ENCODE measurements around the gene ANXA3.
"Not testable (repeated sequence)": the region's sequence is repeated elsewhere in the genome, so short reads cannot be mapped to it uniquely, and the experiment has no call there.

ANXA3 gene

DNA sequence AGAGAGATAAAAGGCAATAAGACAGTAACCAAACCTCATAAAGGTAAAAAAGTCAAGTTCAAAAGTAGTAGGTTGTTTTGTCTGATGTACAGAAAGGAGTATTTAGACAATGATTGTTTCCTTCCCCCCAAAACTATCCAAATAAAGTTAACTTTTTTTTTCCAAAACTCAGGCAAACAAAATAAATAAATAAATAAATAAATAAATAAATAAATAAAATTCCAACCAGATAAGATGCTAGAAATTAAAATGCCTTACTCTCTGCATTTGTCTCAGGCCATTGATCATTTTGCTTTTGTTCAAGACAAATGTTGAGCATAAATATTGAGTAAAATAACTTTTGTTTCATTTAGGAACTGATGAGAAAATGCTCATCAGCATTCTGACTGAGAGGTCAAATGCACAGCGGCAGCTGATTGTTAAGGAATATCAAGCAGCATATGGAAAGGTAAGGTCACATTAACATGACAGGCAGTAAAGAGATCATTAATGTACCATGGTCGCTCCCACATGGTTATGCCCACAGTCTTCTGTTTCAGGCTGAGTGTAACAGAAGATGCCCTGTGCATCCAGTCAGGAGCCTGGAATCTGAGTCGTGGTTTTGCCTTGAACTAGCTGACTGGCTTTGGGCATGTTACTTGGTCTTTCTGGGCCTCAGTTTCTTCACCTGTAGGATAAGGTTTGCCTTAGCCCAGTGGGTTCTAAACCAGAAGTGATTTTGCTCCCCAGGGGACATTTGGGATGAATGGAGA, 27.3 kb downstream of the ANXA3 start:
- FAIRE-seq, result no peak

DNA sequence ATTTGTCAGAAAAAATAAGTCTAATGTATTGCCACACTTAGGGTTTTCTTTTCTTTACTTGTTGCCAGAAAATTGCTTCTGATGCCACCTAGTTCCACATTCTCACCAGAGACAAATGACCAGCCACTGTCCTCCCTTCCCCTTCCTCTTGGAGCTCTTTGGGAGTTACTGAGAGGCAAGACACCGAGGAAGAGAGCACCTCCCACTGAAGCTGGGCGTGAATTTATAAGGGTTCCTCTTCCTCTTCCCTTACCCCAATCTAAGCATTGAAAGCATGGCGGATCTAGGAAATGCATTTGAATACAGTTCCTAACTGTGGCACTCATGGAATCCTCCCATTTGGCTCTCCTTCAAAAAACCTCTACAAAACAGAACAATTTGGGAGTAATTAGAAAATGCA, 30.0 kb downstream of the ANXA3 start:
- FAIRE-seq, result no peak

DNA sequence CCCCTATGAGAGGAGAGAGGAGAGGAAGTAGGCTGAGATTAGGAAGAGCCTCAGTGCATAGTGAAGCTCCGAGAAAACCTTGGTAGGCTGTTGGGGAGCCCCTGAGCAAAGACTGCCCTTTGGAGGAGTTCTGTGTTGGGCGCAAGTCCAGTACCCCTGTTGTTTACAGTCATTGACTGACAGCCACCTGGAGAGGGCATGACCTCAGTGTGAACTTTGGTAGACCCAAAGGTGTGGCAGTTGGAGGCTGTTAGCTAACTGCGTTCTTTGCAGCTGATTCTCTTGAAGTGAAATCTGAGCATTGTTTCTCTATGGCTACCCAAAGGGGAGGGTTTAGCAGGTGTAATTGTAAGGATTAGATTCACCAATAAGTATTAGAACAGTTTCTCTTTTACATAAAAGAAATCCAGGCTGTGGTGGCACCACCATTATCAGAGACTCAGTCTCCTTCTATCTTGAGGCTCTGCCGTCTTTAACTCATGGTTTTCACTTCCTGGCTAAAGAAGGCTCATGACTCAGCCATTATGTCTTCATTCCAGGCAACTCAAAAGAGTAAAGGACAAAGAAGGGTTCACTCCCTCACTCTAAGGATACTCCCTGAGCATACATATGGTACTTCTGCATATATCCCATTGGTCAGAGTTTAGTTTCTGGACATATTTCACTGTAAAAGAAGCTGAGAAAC, 33.4 kb downstream of the ANXA3 start:
- no peak for FAIRE-seq

DNA sequence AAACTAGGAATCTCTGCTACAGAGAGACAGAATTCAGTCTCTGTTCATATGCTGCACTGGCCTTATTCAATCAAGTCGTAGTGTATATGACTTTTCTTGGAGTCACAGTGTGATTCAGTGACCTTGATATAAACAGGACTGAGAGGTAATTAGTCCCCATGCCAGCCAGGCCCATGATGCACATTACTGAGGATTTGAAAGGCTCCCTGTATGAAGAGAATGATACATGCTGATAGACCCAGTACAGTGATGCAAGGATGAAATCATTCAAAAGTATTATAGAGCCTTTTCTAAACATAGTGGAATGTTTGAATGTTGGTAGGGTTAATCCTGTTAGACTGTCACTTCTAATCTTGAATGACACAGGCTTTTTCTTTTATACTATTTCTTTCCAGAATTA, 34.1 kb downstream of the ANXA3 start:
- FAIRE-seq, result no peak

DNA sequence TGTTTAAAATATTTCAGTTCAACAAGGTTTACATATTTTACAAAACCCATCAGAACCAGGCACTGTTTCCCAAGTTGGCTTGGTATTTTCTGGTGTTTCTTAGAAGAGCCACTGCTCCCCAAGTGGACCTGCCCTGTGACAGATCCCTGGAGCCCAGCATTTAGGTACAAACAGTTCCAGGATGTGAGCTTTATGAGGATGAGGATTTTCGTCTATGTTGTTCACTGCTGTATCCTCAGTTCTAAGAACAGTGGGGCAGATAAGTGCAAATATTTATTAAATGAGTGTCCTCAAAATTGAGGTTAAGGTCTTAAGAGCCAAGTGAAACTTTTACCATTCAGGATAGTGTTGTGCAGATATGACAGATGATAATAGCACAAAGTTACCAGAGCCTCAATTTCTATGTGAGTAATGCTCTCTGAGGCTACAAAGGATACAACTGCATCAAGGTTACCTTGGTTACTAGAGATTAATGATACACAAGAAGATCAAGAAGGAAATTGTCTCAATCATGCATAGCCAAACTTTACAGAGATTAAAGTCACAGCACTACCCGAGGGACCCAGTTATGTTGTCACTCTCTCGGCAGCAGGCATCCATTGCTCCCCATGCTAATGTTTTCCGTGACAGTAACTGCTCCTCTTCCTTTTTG, 37.5 kb downstream of the ANXA3 start:
- no peak for FAIRE-seq

DNA sequence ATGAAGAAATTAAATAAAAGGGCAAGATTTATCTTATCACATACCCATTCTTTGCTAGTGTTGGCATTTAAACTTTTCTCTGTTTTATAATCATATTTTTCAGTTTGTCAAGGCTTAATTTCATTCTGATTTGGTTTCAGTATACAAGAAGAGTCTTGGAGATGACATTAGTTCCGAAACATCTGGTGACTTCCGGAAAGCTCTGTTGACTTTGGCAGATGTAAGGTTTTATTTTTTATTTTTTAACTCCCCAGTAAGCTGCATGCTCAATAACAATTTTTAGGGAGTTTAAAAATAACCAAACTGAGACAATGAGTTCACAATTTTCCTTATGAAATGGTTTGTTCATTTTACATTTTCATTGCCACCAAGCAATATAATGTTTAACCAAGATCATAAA, 39.8 kb downstream of the ANXA3 start:
- FAIRE-seq, result no peak

DNA sequence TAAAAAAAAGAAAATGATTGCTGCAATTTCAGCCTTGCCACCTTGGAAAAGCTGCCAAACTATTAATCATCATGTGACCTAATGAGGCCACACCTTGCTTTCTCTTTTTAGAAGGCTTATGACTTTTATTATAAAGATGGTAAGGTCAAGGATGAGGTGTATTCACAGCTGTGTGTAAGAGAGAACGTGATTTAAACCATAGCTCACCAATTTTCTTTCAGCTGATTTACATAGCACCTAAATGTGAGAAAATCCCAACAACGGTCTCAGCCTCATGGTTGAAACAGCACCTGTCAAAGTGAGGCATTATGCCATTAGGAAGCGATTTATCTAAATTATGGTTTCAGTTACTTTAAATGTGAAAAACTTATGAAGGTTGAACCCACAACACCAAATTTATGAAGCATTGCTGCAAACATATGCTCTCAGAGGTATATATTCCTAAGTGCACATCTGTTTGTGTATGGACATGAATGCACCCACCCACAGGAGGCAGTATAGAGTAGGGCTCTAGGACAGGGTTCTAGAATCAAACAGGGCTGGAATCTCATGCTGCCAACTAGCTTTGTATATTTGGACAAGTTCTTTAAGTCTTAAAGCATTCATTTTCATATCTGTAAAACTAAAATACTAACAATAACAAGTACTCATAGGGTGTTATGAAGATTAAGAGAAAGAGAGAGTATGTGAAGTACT, 40.7 kb downstream of the ANXA3 start:
- FAIRE-seq, result no peak

DNA sequence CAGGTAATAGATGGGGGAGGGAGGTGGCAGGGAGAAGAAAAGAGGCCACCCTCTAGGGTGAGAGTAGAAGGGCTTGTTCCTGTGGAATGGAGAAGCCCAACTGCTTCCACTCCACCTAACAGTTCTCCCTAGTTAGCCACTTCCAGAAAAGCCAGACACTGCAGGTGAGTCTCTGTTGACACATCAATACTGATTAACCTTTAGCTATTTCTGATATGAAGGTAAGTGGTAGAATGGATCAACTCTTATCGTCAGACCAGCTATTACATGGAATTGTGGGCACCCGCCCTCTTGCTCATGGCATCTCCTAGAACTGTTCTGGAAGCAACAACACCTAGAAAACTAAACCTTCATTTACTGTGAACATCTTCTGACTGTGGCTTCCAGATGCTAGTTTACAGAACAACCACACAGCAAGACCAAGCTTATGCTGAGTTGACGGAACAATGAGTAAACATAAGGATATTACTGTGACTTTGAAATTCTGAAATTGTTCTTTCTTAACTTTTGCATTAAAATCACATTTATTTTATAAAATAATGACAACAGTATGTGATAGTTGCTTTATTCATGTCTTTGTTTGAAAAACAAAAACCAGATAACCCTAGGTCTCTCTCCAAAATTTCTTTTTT, 44.7 kb downstream of the ANXA3 start:
- FAIRE-seq, result no peak

DNA sequence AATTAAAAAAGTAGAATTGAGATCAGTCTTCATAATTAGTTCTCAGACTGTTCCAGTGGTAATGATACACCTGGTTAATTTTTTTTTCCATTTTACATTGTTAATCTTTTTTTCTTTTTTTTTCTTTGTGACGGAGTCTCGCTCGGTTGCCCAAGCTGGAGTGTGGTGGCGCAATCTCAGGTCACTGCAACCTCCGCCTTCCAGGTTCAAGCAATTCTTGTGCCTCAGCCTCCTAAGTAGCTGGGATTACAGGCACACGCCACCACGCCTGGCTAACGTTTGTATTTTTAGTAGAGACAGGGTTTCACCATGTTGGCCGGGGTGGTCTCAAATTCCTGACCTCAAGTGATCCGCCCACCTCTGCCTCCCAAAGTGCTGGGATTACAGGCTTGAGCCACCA, 46.9 kb downstream of the ANXA3 start:
- FAIRE-seq, result not testable (repeated sequence)

DNA sequence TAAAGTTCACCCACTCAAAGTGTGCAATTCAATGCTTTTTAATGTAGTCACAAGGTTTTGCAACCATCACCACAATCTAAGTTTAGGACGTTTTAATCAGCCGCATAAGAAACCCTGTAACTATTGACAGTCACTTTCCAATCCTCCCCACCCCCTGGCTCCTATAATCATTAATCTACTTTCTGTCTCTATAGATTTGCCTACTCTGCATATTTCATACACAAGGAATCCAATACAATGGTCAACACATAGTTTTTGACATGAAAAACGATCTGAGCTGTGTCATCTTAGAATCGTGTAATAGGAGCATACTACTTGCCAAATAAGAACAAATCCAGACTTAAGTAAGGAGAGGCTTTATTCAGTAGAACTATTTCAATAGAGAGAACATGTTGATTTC, 47.6 kb downstream of the ANXA3 start:
- FAIRE-seq, result no peak

DNA sequence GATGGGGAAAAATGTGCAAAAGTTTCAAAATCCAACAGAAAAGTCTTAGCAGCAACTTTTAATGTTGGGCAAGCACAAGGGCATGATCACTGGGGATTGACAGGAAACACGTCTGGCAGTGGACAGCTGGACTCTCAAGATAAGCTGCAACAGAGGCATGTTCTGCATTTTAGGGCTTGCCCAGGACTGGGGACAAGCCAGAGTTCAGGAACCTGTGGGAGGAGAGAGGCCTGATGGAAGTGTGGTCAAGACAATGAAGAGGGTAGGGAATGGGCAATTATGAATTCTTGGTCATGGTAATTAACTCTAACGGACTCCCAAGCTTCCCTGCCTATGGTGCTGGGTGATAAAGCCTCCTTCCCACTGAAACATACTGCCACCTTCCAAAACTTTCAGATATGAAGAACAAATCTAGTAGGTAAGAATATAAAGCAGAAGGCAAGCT, 48.4 kb downstream of the ANXA3 start:
- FAIRE-seq, result no peak

DNA sequence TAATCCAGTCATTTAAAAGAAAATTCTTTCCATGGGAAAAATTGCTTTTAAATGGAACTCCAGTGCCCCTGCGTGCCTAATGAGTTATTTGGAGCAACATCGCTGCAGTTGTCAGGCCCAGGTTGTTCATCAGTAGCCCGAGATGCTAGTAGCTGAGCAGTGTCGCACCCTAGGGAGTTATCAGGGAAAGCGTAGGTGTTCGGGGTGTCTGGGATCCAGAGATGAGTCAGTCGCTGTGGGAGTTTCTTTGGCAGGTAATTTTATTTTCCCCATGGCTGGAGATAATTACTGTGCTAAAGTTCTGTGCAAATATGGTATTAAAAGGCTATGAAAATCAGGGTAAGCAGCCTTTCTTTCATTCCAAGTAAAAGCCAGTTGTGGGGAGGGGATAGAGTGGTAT, 49.4 kb downstream of the ANXA3 start:
- FAIRE-seq, result no peak

DNA sequence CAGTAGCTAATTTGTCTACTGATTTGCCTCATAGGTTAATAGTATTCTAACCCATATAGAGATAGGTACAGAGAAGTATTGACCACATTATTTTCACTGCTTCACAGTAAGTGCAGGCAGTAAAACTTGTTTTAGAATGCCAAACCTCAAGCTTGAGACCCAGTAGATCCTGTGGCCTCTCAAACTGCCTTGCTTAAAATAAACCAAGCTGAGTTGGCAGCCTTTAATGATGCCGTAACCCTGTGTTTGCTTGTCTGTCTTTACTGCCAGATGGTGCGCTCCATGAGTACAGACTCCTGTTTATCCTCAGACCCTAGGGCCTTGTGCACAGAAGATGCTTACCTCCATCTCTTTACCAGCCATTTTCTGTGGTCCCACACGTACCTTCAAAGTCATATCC, 50.8 kb downstream of the ANXA3 start:
- FAIRE-seq, result no peak

DNA sequence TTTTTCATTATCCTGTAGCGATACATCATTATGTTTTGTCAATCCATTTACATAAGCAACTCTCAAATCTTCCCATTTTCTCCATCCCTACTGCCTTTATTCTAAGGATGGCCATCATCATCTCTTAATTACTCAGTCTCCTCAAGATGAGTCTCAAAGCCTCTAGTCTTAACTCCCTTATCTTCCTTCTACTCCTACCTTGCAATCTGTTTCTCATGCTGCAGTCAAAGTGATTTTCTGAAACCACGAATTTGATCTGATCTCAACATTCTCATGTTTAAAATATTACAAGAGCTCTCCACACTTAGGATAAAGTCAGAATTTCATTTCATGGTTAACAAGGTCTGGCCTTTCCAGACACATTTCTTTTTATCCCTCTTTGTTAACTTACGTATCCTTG, 51.8 kb downstream of the ANXA3 start:
- no peak for FAIRE-seq

DNA sequence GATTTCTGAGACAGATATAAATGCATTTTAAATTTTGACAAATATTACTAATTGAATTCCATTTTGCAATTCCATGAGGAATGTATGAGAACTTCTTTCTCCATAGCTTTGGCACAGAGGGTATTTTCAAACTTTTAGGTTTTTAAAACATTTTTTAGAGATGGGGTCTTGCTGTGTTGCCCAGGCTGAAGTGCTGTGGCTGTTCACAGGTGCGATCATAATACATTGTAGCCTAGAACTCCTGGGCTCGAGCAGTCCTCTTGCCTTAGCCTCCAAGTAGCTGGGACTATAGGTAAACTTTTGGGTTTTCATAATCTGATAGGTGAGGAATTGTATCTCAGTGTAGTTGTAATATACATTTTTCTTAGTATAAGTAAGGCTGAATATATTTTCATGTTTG, 53.4 kb downstream of the ANXA3 start:
- FAIRE-seq, result no peak

DNA sequence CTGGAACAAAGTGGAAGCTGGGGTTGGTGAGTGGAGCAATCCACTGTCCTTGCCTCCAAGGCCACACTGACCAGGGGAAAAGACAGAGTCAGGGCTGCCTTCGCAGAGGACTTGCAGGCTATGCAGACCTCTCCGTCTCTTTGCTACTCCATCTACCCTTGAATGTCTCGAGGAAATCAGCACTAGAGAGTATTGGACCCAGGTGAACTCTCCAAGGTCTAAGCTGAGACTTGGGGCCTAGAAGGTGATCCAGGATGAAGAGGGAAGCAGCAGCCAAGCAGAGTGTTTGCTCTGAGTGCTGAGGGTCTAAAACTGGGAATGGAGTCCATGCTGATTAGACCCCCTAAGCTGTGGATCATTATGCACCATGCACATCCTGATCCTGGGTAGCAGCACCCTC, 54.5 kb downstream of the ANXA3 start:
- FAIRE-seq, result no peak

DNA sequence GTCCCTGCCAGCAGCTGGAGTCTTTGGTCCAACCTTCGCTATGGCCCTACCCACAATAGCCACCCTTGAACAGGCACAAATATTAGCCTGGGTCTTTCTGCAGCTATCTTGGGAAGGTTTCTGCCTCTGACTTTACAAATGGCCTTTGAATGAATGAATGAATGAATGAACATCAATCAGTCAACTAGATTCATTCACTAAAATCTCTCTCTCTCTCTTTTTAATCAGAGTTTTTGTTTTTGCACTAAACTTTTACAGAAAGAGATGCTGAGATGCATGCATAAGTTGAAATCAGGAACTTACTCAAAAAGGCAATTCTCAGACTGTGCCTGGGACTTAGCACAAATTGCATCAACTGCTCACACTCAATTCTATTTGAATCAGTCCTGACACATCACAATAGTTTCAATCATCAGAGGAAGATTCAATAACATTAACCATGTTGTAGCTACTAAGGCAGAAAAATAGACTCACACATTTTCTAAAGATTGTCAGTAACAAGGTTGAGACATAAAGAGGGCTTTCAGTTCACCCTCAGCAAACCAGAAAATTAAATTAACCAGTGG, 55.0 kb downstream of the ANXA3 start:
- no peak for FAIRE-seq

DNA sequence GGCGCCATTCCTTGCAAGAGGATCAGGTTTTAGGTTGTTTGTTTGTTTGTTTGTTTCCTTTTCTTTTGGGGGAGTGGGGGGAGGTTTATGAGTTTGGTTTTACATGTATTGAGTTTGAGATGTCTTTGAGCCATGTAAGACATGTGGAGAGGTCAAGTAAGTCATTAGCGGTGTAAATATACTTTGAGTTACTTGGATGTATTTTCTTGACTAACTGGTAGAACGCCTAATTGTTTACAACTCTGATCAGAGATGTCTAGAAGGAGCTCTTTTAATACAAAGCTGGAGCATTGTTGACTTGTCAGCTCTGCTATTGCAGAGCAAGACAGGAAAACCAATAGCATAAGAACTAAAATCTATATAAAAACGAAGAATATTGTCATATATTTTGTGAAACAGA, 57.1 kb downstream of the ANXA3 start:
- no peak for FAIRE-seq

DNA sequence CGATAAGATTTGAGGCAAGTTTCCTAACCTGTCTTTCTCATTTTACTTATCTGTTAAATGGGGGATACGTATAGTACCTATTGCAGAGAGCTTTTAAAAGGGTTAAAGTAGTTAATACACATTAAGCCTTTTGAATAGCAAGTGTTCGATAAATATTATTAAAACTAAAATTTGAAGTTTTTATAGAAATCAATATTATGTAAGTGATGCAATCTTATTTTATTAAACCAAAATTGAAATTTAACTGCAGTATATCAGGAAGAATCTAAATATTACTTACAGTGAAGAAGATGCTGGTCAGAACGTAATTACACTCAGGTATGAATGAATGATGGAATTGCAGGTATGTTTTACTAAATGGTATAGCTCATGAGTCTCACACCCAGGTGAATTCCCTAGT, 58.0 kb downstream of the ANXA3 start:
- FAIRE-seq, result no peak

DNA sequence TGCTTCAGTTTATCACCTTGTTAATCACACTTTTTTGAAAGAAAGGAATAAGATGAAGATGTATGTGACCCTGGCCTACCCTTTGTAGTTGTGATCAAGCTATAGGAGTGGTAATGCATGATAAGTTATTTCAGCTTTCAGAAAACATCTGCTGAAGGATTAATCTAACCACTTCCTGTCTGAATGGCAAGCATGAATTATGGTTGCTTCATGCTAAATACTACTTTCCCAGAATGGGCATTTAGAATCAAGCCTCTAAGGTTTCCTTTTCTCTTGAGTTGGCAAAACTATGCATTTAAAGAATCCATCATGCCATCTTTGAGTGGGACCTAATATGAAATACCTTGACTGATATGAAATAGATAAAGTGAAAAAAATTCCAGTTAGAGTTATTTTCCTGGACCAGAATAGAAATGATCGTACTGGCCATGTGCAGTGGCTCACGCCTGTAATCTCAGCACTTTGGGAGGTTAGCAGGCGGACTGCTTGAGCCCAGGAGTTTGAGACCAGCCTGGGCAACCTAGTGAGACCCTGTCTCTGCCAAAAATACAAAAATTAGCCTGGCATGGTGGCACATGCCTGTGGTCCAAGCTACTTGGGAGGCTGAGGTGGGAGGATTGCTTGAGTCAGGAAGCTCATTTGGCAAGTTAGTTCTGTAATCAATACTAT, 59.1 kb downstream of the ANXA3 start:
- no peak for FAIRE-seq

DNA sequence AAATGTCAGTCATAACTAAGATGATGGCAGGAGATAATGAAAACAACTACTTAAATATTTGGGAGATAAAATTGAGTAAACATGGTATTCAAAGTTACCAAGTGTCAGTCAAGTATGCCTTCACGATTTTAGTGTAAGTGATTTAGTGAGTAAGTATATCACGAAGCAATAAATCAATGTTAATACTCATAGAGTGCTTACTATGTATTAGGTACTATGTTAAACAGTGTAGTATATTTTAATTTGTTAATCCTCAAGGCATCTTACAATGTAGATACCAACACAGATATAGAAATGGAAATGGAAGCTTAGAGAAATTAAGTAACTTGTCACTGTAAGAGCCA, 59.6 kb downstream of the ANXA3 start:
- no peak for FAIRE-seq
